ENCODE data around the gene HSPA1A. TPM values are rescaled to one million over a fixed set of nuclear protein-coding genes. Genes with fewer than 3 reads are reported as not detected.

Gene HSPA1A
- total and polyA plus RNA-seq, 9 of the 15 experiments (the other 6 are each of a cell fraction or from before 2014, with no cell fraction given) = 2.2 to 273 (median 107) TPM

GRCh38 chr6:31834367-31835250 is 19.3 kb downstream of the HSPA1A start (continued):
- peak; percentile 87 to 95 (median 93) for TF ChIP-seq YY1 (IDR thresholded peaks at IDR 0.05; ENCODE audit: borderline replicate concordance in 1 of 3, control insufficient read depth in 1 of 3, extremely low read depth in 1 of 3, insufficient read depth in 3 of 3, insufficient read length in 1 of 3, insufficient replicate concordance in 2 of 3, low read depth in 1 of 3, low read length in 2 of 3)
- peak; percentile 89 for TF ChIP-seq HDAC2 (IDR thresholded peaks at IDR 0.05)
- peak; percentile 85 for TF ChIP-seq MXI1 (IDR thresholded peaks at IDR 0.05; ENCODE audit: low read depth, low read length)
- TF ChIP-seq TRIM28 (IDR thresholded peaks at IDR 0.05) = peak; percentile 59
- peak; percentile 94 for TF ChIP-seq CBFB (CRISPR knock-in tag; IDR thresholded peaks at IDR 0.05)
- peak; percentile 58; the same call in 1 of the 2 replicates for TF ChIP-seq ZBTB7A (IDR thresholded peaks at IDR 0.05; ENCODE audit: borderline replicate concordance, control insufficient read depth, low read depth, low read length)
- peak; percentile 23; the same call in 1 of the 2 replicates for TF ChIP-seq ZKSCAN1 (IDR thresholded peaks at IDR 0.05; ENCODE audit: low read depth, low read length)
- peak; percentile 91 for TF ChIP-seq ZFX (CRISPR knock-in tag; IDR thresholded peaks at IDR 0.05)
- TF ChIP-seq HDAC8 (tag; IDR thresholded peaks at IDR 0.05) = peak; percentile 87; the same call in 1 of the 2 replicates
- peak; percentile 80; the same call in 1 of the 2 replicates for TF ChIP-seq ZNF165 (CRISPR knock-in tag; IDR thresholded peaks at IDR 0.05; ENCODE audit: borderline replicate concordance)
- peak; percentile 98 for TF ChIP-seq ATF6 (CRISPR knock-in tag; IDR thresholded peaks at IDR 0.05)
- TF ChIP-seq NELFE (IDR thresholded peaks at IDR 0.05; ENCODE audit: insufficient read depth, insufficient read length) = peak; percentile 83
- peak; percentile 77 for TF ChIP-seq NR2C2 (CRISPR knock-in tag; IDR thresholded peaks at IDR 0.05)
- no peak for TF ChIP-seq NR2C2 (tag; IDR thresholded peaks at IDR 0.05)
- TF ChIP-seq ETS1 (conservative IDR thresholded peaks at IDR 0.05; ENCODE audit: control insufficient read depth, low read depth, low read length) = peak; percentile 63
- TF ChIP-seq, protein P1, sequence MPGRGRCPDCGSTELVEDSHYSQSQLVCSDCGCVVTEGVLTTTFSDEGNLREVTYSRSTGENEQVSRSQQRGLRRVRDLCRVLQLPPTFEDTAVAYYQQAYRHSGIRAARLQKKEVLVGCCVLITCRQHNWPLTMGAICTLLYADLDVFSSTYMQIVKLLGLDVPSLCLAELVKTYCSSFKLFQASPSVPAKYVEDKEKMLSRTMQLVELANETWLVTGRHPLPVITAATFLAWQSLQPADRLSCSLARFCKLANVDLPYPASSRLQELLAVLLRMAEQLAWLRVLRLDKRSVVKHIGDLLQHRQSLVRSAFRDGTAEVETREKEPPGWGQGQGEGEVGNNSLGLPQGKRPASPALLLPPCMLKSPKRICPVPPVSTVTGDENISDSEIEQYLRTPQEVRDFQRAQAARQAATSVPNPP (IDR thresholded peaks at IDR 0.05; ENCODE audit: borderline replicate concordance, insufficient read depth, insufficient read length) = no peak
- TF ChIP-seq ZNF668 (CRISPR knock-in tag; IDR thresholded peaks at IDR 0.05) = no peak; the same call in none of the 2 replicates
- no peak for TF ChIP-seq EWSR1 (IDR thresholded peaks at IDR 0.05; ENCODE audit: borderline replicate concordance, low read depth, partially characterized antibody)
- no peak for TF ChIP-seq SMC3 (conservative IDR thresholded peaks at IDR 0.05; ENCODE audit: insufficient read depth, low read depth, low read length)
- peak; percentile 40; the same call in 1 of the 2 replicates for TF ChIP-seq SMARCA5 (IDR thresholded peaks at IDR 0.05)
- peak; percentile 33; the same call in 1 of the 2 replicates for TF ChIP-seq ILK (tag; IDR thresholded peaks at IDR 0.05; ENCODE audit: borderline replicate concordance, low read depth)
- TF ChIP-seq SMAD4 (CRISPR knock-in tag; conservative IDR thresholded peaks at IDR 0.05) = peak; percentile 97
- TF ChIP-seq ETV1 (tag; conservative IDR thresholded peaks at IDR 0.05; ENCODE audit: low read depth) = peak; percentile 81
